DND-41 (cell line): ENCODE results near the gene CACUL1.
"Not testable (repeated sequence)": the region's sequence is repeated elsewhere in the genome, so short reads cannot be mapped to it uniquely, and the experiment has no call there.

Experiments
- ATAC-seq: fragments of 200-7000 bp; cut with Tn5 transposase; 3 replicates; pipeline ENCODE4 v1.9.1; 2021; ENCODE audit warnings: low read depth; ENCODE audit not compliant: insufficient read depth
- DNase-seq: peaks from one replicate; pipeline ENCODE4 v3.0.0-alpha.2; 2020
- H2AFZ ChIP-seq: 2 replicates; pipeline ENCODE4 v1.6.0; 2012; ENCODE audit warnings: low read depth, low read length
- H3K27ac ChIP-seq: 2 replicates; pipeline ENCODE4 v1.5.1; 2012; ENCODE audit warnings: low read length, inconsistent platforms
- H3K27me3 ChIP-seq: fragments of 200-600 bp; sonication (generic); 2 replicates; pipeline ENCODE4 v1.6.0; 2012; ENCODE audit warnings: low read length, mild to moderate bottlenecking, inconsistent platforms; ENCODE audit not compliant: insufficient read depth, poor library complexity
- H3K36me3 ChIP-seq: 2 replicates; pipeline ENCODE4 v1.5.1; 2012; ENCODE audit warnings: low read length, inconsistent platforms; ENCODE audit not compliant: insufficient read depth
- H3K4me1 ChIP-seq: 2 replicates; pipeline ENCODE4 v1.5.1; 2012; ENCODE audit warnings: mild to moderate bottlenecking, low read length; ENCODE audit not compliant: insufficient read depth
- H3K4me2 ChIP-seq: 2 replicates; pipeline ENCODE4 v1.6.0; 2012; ENCODE audit warnings: mild to moderate bottlenecking, moderate library complexity, low read length, inconsistent platforms; ENCODE audit not compliant: insufficient read depth
- H3K4me3 ChIP-seq, 2 experiments: fragments of 200-600 bp in 1 of 2; shearing (Covaris generic) in 1 of 2; 2 replicates each; pipeline ENCODE4 v1.5.1; 2012 to 2016; ENCODE audit warnings: inconsistent platforms in 2 of 2, low read length in 2 of 2, mild to moderate bottlenecking in 2 of 2, low read depth in 1 of 2, moderate library complexity in 1 of 2
- H3K79me2 ChIP-seq: 2 replicates; pipeline ENCODE4 v1.6.0; 2012; ENCODE audit warnings: low read length, inconsistent platforms; ENCODE audit not compliant: insufficient read depth
- H3K9ac ChIP-seq: 2 replicates; pipeline ENCODE4 v1.6.0; 2012; ENCODE audit warnings: low read depth, mild to moderate bottlenecking, inconsistent platforms, low read length, moderate library complexity
- H3K9me3 ChIP-seq: 2 replicates; pipeline ENCODE4 v1.5.1; 2012; ENCODE audit warnings: low read length, moderate library complexity, mild to moderate bottlenecking, inconsistent platforms; ENCODE audit not compliant: insufficient read depth, severe bottlenecking
- H4K20me1 ChIP-seq: 2 replicates; pipeline ENCODE4 v1.6.0; 2012; ENCODE audit warnings: low read length; ENCODE audit not compliant: insufficient read depth
- CTCF ChIP-seq: IDR thresholded peaks from 2 replicates; pipeline ENCODE4 v1.5.1; 2012; ENCODE audit warnings: borderline replicate concordance, low read length, moderate library complexity, mild to moderate bottlenecking; ENCODE audit not compliant: poor library complexity, severe bottlenecking; ENCODE audit errors: extremely low read depth
- EZH2 ChIP-seq: IDR thresholded peaks from 3 replicates; pipeline ENCODE4 v1.6.1; 2012; ENCODE audit warnings: borderline replicate concordance, low read depth, mild to moderate bottlenecking, moderate library complexity, low read length, inconsistent platforms; ENCODE audit not compliant: severe bottlenecking

The CACUL1 gene

GRCh38 chr10:118658762-118659161 lies 96.0 kb downstream of the CACUL1 start:
- 0 out of 2 replicates have a peak overlapping the region, but pooled peaks have one; percentile 20 for H3K27ac ChIP-seq
- H3K27me3 ChIP-seq = no peaks in the 10 kb centered on the region
- H4K20me1 ChIP-seq = no peaks in the 10 kb centered on the region
- peak overlapping the region; percentile 30; the same call in 1 of the 2 replicates for H3K4me2 ChIP-seq
- H3K36me3 ChIP-seq = no peaks in the 10 kb centered on the region
- H3K9ac ChIP-seq = no peak overlapping the region
- ATAC-seq = no peak
- TF ChIP-seq EZH2 = no peak
- no peak for DNase-seq
- no peaks in the 10 kb centered on the region for H3K9me3 ChIP-seq
- no peak overlapping the region for H2AFZ ChIP-seq
- H3K4me1 ChIP-seq = peaks cover 19% of the 10 kb centered on the region
- no peak overlapping the region for H3K4me3 ChIP-seq
- no peaks in the 10 kb centered on the region for H3K79me2 ChIP-seq

DNA sequence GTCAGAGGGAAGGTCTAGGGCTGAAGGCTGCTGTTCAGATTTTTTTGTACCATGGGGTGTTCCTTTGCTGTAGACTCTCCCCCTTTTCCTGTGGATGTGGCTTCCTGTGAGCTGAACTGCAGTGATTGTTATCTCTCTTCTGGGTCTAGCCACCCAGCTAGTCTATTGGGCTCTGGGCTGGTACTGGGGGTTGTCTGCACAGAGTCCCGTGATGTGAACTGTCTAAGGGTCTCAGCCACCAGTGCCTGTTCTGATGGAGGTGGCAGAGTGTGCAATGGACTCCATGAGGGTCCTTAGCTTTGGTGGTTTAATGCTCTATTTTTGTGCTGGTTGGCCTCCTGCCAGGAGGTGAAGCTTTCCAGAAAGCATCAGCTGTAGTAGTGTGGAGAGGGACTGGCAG lies 96.6 kb downstream of the CACUL1 start:
- ATAC-seq = peak; percentile 98
- not testable (repeated sequence) for H4K20me1 ChIP-seq, H3K79me2 ChIP-seq, H3K4me3 ChIP-seq, H3K9me3 ChIP-seq, H3K9ac ChIP-seq, H3K27me3 ChIP-seq, H2AFZ ChIP-seq, H3K36me3 ChIP-seq
- H3K4me1 ChIP-seq = peaks cover 19% of the 10 kb centered on the region
- H3K27ac ChIP-seq = peak overlapping the region; percentile 20; the same call in 1 of the 2 replicates
- peak overlapping the region; percentile 30; the same call in 1 of the 2 replicates for H3K4me2 ChIP-seq
- peak; percentile 80 for DNase-seq

- not testable (repeated sequence) for H3K9ac ChIP-seq, H3K27me3 ChIP-seq, H3K9me3 ChIP-seq, H3K36me3 ChIP-seq, H3K79me2 ChIP-seq, H3K4me1 ChIP-seq, DNase-seq, H3K27ac ChIP-seq, H3K4me3 ChIP-seq, ATAC-seq, H2AFZ ChIP-seq, H3K4me2 ChIP-seq, H4K20me1 ChIP-seq
These were observed 109.5 kb downstream of the CACUL1 start for GRCh38 chr10:118645294-118645693.

GRCh38 chr10:118642228-118642627 lies 112.5 kb downstream of the CACUL1 start:
- ATAC-seq = no peak
- Histone ChIP-seq H3K4me1 (no peaks in the 10 kb centered on the region), H3K36me3 (no peaks in the 10 kb centered on the region), H3K4me3 (no peak overlapping the region), H3K9ac (no peak overlapping the region), H3K9me3 (peaks cover 3% of the 10 kb centered on the region), H3K27me3 (peaks cover 3% of the 10 kb centered on the region), H3K27ac (no peak overlapping the region), H3K79me2 (no peaks in the 10 kb centered on the region), H4K20me1 (no peaks in the 10 kb centered on the region), H3K4me2 (no peak overlapping the region), H2AFZ (no peak overlapping the region)
- no peak for DNase-seq
- TF ChIP-seq EZH2 (no peak), CTCF (no peak)

- Histone ChIP-seq H3K9me3 (peaks cover 3% of the 10 kb centered on the region), H4K20me1 (no peaks in the 10 kb centered on the region), H3K4me3 (no peak overlapping the region), H3K27me3 (peaks cover 3% of the 10 kb centered on the region), H3K36me3 (no peaks in the 10 kb centered on the region), H3K4me2 (no peak overlapping the region), H3K79me2 (no peaks in the 10 kb centered on the region), H3K9ac (no peak overlapping the region), H2AFZ (no peak overlapping the region), H3K4me1 (no peaks in the 10 kb centered on the region), H3K27ac (no peak overlapping the region)
- DNase-seq = no peak
- no peak for ATAC-seq
- no peak for TF ChIP-seq CTCF
- no peak for TF ChIP-seq EZH2
These were observed 116.1 kb downstream of the CACUL1 start for GRCh38 chr10:118638680-118639079.
